Activated CD4-positive, alpha-beta memory T cell treated with anti-CD3 and anti-CD28 coated beads for 36 hours (primary cell): ENCODE results near the gene KRT78. TPM values are rescaled to one million over a fixed set of nuclear protein-coding genes. Genes with fewer than 3 reads are reported as not detected.

ENCODE experiments used
- CTCF ChIA-PET: fragments of 350-600 bp; sonication (Branson Sonifier 250); formaldehyde crosslinking; loops from one replicate; lab custom pipeline; 2021; ENCODE audit warnings: antibody characterized with exemption, inconsistent platforms; lab: Charles Lee
- POLR2A ChIA-PET: fragments of 350-600 bp; sonication (Branson Sonifier 250); formaldehyde crosslinking; loops from one replicate; lab custom pipeline; 2021; ENCODE audit warnings: antibody characterized with exemption; lab: Charles Lee
- DNase-seq: peaks from one replicate; pipeline ENCODE4 v3.0.0-alpha.2; 2020
- H3K27ac Mint-ChIP-seq: one replicate; pipeline ENCODE4 v1.8.0; 2021; ENCODE audit warnings: mixed read lengths
- H3K27me3 Mint-ChIP-seq: one replicate; pipeline ENCODE4 v1.8.0; 2021; ENCODE audit warnings: mixed read lengths
- H3K36me3 Mint-ChIP-seq: one replicate; pipeline ENCODE4 v1.8.0; 2021; ENCODE audit warnings: mixed read lengths
- H3K4me1 Mint-ChIP-seq: one replicate; pipeline ENCODE4 v1.8.0; 2021; ENCODE audit warnings: low read depth, mixed read lengths
- H3K4me3 Mint-ChIP-seq: one replicate; pipeline ENCODE4 v1.8.0; 2021; ENCODE audit warnings: mild to moderate bottlenecking, mixed read lengths
- H3K9me3 Mint-ChIP-seq: one replicate; pipeline ENCODE4 v1.8.0; 2021; ENCODE audit warnings: mixed read lengths
- intact Hi-C: fragments of 100-400 bp; cut with micrococcal nuclease; formaldehyde crosslinking; loops from one replicate; pipeline ENCODE4 v1.15.1; 2023
- total RNA-seq, 2 experiments: library from RNA; stranded (reverse); gene quantifications; one replicate each; pipeline ENCODE4 v1.2.3, GENCODE V29; 2021

Gene KRT78
- total RNA-seq, 2 experiments from 2014 or later = not detected

- DNase-seq = no peak
- Mint-ChIP-seq H3K4me1 (no peaks in the 10 kb centered on the region), H3K4me3 (no peak overlapping the region), H3K9me3 (no peaks in the 10 kb centered on the region), H3K27ac (no peak overlapping the region), H3K27me3 (no peaks in the 10 kb centered on the region), H3K36me3 (no peaks in the 10 kb centered on the region)
- intact Hi-C loops = no loop called here
- CTCF ChIA-PET = no interaction called here
- POLR2A ChIA-PET = no interaction called here
These were observed 21.9 kb downstream of the KRT78 start for GRCh38 chr12:52826611-52827498.

GRCh38 chr12:52825961-52826360, 22.8 kb downstream of the KRT78 start:
- Mint-ChIP-seq H3K4me3 (no peak overlapping the region), H3K4me1 (no peaks in the 10 kb centered on the region), H3K27me3 (no peaks in the 10 kb centered on the region), H3K27ac (no peak overlapping the region), H3K9me3 (no peaks in the 10 kb centered on the region), H3K36me3 (no peaks in the 10 kb centered on the region)
- DNase-seq = no peak
- intact Hi-C loops = no loop called here
- POLR2A ChIA-PET = no interaction called here
- CTCF ChIA-PET = interaction anchor here (0.6 kb wide), 1 partner anchor 27 kb away, joined by 3 read pairs; no protein-coding TSS in a partner anchor

GRCh38 chr12:52824741-52825410, 23.9 kb downstream of the KRT78 start:
- intact Hi-C loops = no loop called here
- CTCF ChIA-PET = no interaction called here
- DNase-seq = no peak
- Mint-ChIP-seq H3K27me3 (no peaks in the 10 kb centered on the region), H3K36me3 (no peaks in the 10 kb centered on the region), H3K4me1 (no peaks in the 10 kb centered on the region), H3K9me3 (no peaks in the 10 kb centered on the region), H3K4me3 (no peak overlapping the region), H3K27ac (no peak overlapping the region)
- POLR2A ChIA-PET = no interaction called here

GRCh38 chr12:52823761-52824450, 24.9 kb downstream of the KRT78 start:
- no peaks in the 10 kb centered on the region for H3K4me1 Mint-ChIP-seq

GRCh38 chr12:52822771-52823510, 25.9 kb downstream of the KRT78 start:
- no peak overlapping the region for H3K27ac Mint-ChIP-seq
- DNase-seq = no peak
- intact Hi-C loops = no loop called here
- no peaks in the 10 kb centered on the region for H3K9me3 Mint-ChIP-seq
- H3K27me3 Mint-ChIP-seq = peaks cover 2% of the 10 kb centered on the region
- H3K36me3 Mint-ChIP-seq = no peaks in the 10 kb centered on the region
- H3K4me1 Mint-ChIP-seq = no peaks in the 10 kb centered on the region
- ChIA-PET CTCF (no interaction called here), POLR2A (no interaction called here)
- no peak overlapping the region for H3K4me3 Mint-ChIP-seq

More at GRCh38 chr12:52823761-52824450, 24.9 kb downstream of the KRT78 start:
- H3K36me3 Mint-ChIP-seq = no peaks in the 10 kb centered on the region
- no peak for DNase-seq
- intact Hi-C loops = no loop called here
- no peaks in the 10 kb centered on the region for H3K9me3 Mint-ChIP-seq
- ChIA-PET CTCF (no interaction called here), POLR2A (no interaction called here)
- H3K27ac Mint-ChIP-seq = no peak overlapping the region
- no peaks in the 10 kb centered on the region for H3K27me3 Mint-ChIP-seq
- no peak overlapping the region for H3K4me3 Mint-ChIP-seq

GRCh38 chr12:52821826-52822660, 26.8 kb downstream of the KRT78 start:
- H3K27me3 Mint-ChIP-seq = peaks cover 2% of the 10 kb centered on the region
- no peak overlapping the region for H3K27ac Mint-ChIP-seq
- ChIA-PET POLR2A (no interaction called here), CTCF (no interaction called here)
- H3K4me1 Mint-ChIP-seq = no peaks in the 10 kb centered on the region
- H3K36me3 Mint-ChIP-seq = no peaks in the 10 kb centered on the region
- intact Hi-C loops = no loop called here
- no peak for DNase-seq
- no peak overlapping the region for H3K4me3 Mint-ChIP-seq
- H3K9me3 Mint-ChIP-seq = no peaks in the 10 kb centered on the region

- POLR2A ChIA-PET = no interaction called here
- Mint-ChIP-seq H3K27ac (no peak overlapping the region), H3K36me3 (no peaks in the 10 kb centered on the region), H3K9me3 (no peaks in the 10 kb centered on the region), H3K4me3 (no peak overlapping the region), H3K27me3 (peaks cover 2% of the 10 kb centered on the region), H3K4me1 (no peaks in the 10 kb centered on the region)
- CTCF ChIA-PET = no interaction called here
- DNase-seq = no peak
- intact Hi-C loops = no loop called here
These were observed 27.6 kb downstream of the KRT78 start for GRCh38 chr12:52821071-52821730.

GRCh38 chr12:52820521-52820920, 28.3 kb downstream of the KRT78 start:
- Mint-ChIP-seq H3K36me3 (no peaks in the 10 kb centered on the region), H3K27me3 (peaks cover 2% of the 10 kb centered on the region), H3K4me3 (no peak overlapping the region), H3K4me1 (no peaks in the 10 kb centered on the region), H3K27ac (no peak overlapping the region), H3K9me3 (no peaks in the 10 kb centered on the region)
- no peak for DNase-seq
- ChIA-PET POLR2A (no interaction called here), CTCF (no interaction called here)
- intact Hi-C loops = no loop called here

- no peak overlapping the region for H3K4me3 Mint-ChIP-seq
- no peaks in the 10 kb centered on the region for H3K9me3 Mint-ChIP-seq
- no peaks in the 10 kb centered on the region for H3K4me1 Mint-ChIP-seq
- intact Hi-C loops = no loop called here
- ChIA-PET POLR2A (no interaction called here), CTCF (no interaction called here)
- no peak for DNase-seq
- H3K27me3 Mint-ChIP-seq = peaks cover 2% of the 10 kb centered on the region
- no peaks in the 10 kb centered on the region for H3K36me3 Mint-ChIP-seq
- H3K27ac Mint-ChIP-seq = no peak overlapping the region
These were observed 28.9 kb downstream of the KRT78 start for GRCh38 chr12:52819731-52820510.

GRCh38 chr12:52818887-52819420, 29.8 kb downstream of the KRT78 start:
- no peaks in the 10 kb centered on the region for H3K9me3 Mint-ChIP-seq
- ChIA-PET POLR2A (no interaction called here), CTCF (no interaction called here)
- H3K27me3 Mint-ChIP-seq = peaks cover 2% of the 10 kb centered on the region
- DNase-seq = no peak
- no peaks in the 10 kb centered on the region for H3K36me3 Mint-ChIP-seq
- no peak overlapping the region for H3K27ac Mint-ChIP-seq
- no peak overlapping the region for H3K4me3 Mint-ChIP-seq
- H3K4me1 Mint-ChIP-seq = no peaks in the 10 kb centered on the region
- intact Hi-C loops = no loop called here
